Breast epithelium (tissue), 4 donors: ENCODE data around the gene TMEM245. TPM values are rescaled to one million over a fixed set of nuclear protein-coding genes. Genes with fewer than 3 reads are reported as not detected.

Source experiments
- DNase-seq, 2 donors: peaks; one replicate each; pipeline ENCODE4 v3.0.0-alpha.2; 2019; ENCODE audit warnings: low spot score in 2 of 2
- H3K27ac ChIP-seq, 2 donors: fragments of 200-600 bp; sonication (generic) in 1 of 2; one replicate each; pipeline ENCODE4 v1.5.1; 2016 to 2019; ENCODE audit warnings: mild to moderate bottlenecking in 1 of 2
- H3K27me3 ChIP-seq, 2 donors: fragments of 200-600 bp; sonication (generic) in 1 of 2; one replicate each; pipeline versions ENCODE4 v1.5.1 to v1.6.0; 2017 to 2019; ENCODE audit warnings: control low read depth in 1 of 2, mild to moderate bottlenecking in 1 of 2
- H3K36me3 ChIP-seq: fragments of 200-600 bp; one replicate; pipeline ENCODE4 v1.5.1; 2019
- H3K4me1 ChIP-seq, 2 donors: fragments of 200-600 bp; sonication (generic); one replicate each; pipeline ENCODE4 v1.5.1; 2016 to 2019; ENCODE audit warnings: control low read depth in 1 of 2
- H3K4me3 ChIP-seq, 3 donors: fragments of 200-600 bp; sonication (generic); 1 replicate in 2 of 3; 2 replicates in 1 of 3; pipeline ENCODE4 v1.5.1; 2016 to 2019; ENCODE audit warnings: mild to moderate bottlenecking in 3 of 3, moderate library complexity in 2 of 3
- H3K9me3 ChIP-seq, 2 donors: fragments of 200-600 bp; sonication (generic) in 1 of 2; one replicate each; pipeline ENCODE4 v1.5.1; 2016 to 2019; ENCODE audit warnings: control low read depth in 1 of 2
- CTCF ChIP-seq, 3 donors: fragments of 450-650 bp; IDR thresholded peaks; one replicate each; pipeline ENCODE4 v1.5.1; 2016 to 2017; ENCODE audit warnings: antibody characterized with exemption in 3 of 3, mild to moderate bottlenecking in 3 of 3, moderate library complexity in 3 of 3
- POLR2A ChIP-seq: fragments of 450-650 bp; IDR thresholded peaks from one replicate; pipeline ENCODE4 v1.6.1; 2016; ENCODE audit warnings: antibody characterized with exemption, mild to moderate bottlenecking, moderate library complexity
- POLR2AphosphoS5 ChIP-seq, 3 donors: sonication (generic); formaldehyde crosslinking; IDR thresholded peaks; one replicate each; pipeline ENCODE4 v1.6.1; 2017; ENCODE audit warnings: antibody characterized with exemption in 3 of 3
- intact Hi-C: fragments of 100-400 bp; cut with DNase I; formaldehyde crosslinking; loops from one replicate; pipeline ENCODE4 v1.15.1; 2023; ENCODE audit warnings: low total_unique reads
- total RNA-seq, 3 donors: library from RNA; depleted of rRNA; stranded (reverse); fragments of >200 nt; gene quantifications; one replicate each; pipeline ENCODE4 v1.1.0, GENCODE V29; 2016

Gene TMEM245
- total RNA-seq, 3 donors from 2014 or later, result 47.5 to 95.7 (median 74.9) TPM

GRCh38 chr9:108983885-108984284, 135.9 kb downstream of the TMEM245 start:
- no peak for DNase-seq
- no peaks in the 10 kb centered on the region for H3K36me3 ChIP-seq
- intact Hi-C loops, result no loop called here

GRCh38 chr9:108980893-108981292, 138.9 kb downstream of the TMEM245 start:
- intact Hi-C loops, result no loop called here
- Histone ChIP-seq H3K27me3 (no peaks in the 10 kb centered on the region), H3K4me3 (no peak overlapping the region), H3K9me3 (no peaks in the 10 kb centered on the region), H3K36me3 (no peaks in the 10 kb centered on the region), H3K4me1 (no peaks in the 10 kb centered on the region), H3K27ac (no peak overlapping the region)
- no peak for DNase-seq
- TF ChIP-seq POLR2A (no peak), POLR2AphosphoS5 (IDR thresholded peaks at IDR 0.05) (no peak), CTCF (IDR thresholded peaks at IDR 0.05) (no peak)

More at GRCh38 chr9:108983885-108984284, 135.9 kb downstream of the TMEM245 start:
- Histone ChIP-seq H3K4me1 (no peaks in the 10 kb centered on the region), H3K4me3 (no peak overlapping the region), H3K27me3 (no peaks in the 10 kb centered on the region), H3K9me3 (no peaks in the 10 kb centered on the region), H3K27ac (no peak overlapping the region)
- TF ChIP-seq POLR2AphosphoS5 (IDR thresholded peaks at IDR 0.05) (no peak), CTCF (IDR thresholded peaks at IDR 0.05) (no peak), POLR2A (no peak)

GRCh38 chr9:108978205-108978604, 141.5 kb downstream of the TMEM245 start:
- Histone ChIP-seq H3K27me3 (no peaks in the 10 kb centered on the region), H3K4me3 (no peak overlapping the region), H3K27ac (no peak overlapping the region), H3K36me3 (no peaks in the 10 kb centered on the region), H3K4me1 (no peaks in the 10 kb centered on the region), H3K9me3 (no peaks in the 10 kb centered on the region)
- intact Hi-C loops, result no loop called here
- no peak for DNase-seq
- TF ChIP-seq POLR2AphosphoS5 (IDR thresholded peaks at IDR 0.05), result no peak
- TF ChIP-seq CTCF (IDR thresholded peaks at IDR 0.05), result no peak

GRCh38 chr9:108973895-108974294, 145.9 kb downstream of the TMEM245 start:
- no peak for DNase-seq
- Histone ChIP-seq H3K27ac (no peak overlapping the region), H3K9me3 (no peaks in the 10 kb centered on the region), H3K4me1 (no peaks in the 10 kb centered on the region), H3K4me3 (no peak overlapping the region), H3K27me3 (no peaks in the 10 kb centered on the region), H3K36me3 (no peaks in the 10 kb centered on the region)
- intact Hi-C loops, result no loop called here
- TF ChIP-seq CTCF (IDR thresholded peaks at IDR 0.05) (no peak), POLR2A (no peak), POLR2AphosphoS5 (IDR thresholded peaks at IDR 0.05) (no peak)

GRCh38 chr9:108972626-108973209, 147.0 kb downstream of the TMEM245 start:
- Histone ChIP-seq H3K4me1 (no peaks in the 10 kb centered on the region), H3K9me3 (no peaks in the 10 kb centered on the region), H3K27me3 (no peaks in the 10 kb centered on the region), H3K27ac (no peak overlapping the region), H3K4me3 (no peak overlapping the region), H3K36me3 (no peaks in the 10 kb centered on the region)
- intact Hi-C loops, result no loop called here
- TF ChIP-seq POLR2AphosphoS5 (IDR thresholded peaks at IDR 0.05) (no peak), POLR2A (no peak), CTCF (IDR thresholded peaks at IDR 0.05) (no peak)
- DNase-seq, result no peak
